A673 (cell line): ENCODE results near the gene ACSF3. TPM values are rescaled to one million over a fixed set of nuclear protein-coding genes. Genes with fewer than 3 reads are reported as not detected.

Experiments used
- BruUV-seq: library from RNA; stranded (reverse); fragments of 400-500 nt; replicated peaks from 2 replicates; lab custom pipeline; 2021; lab: Mats Ljungman, UMichigan
- CTCF ChIA-PET: fragments of 300-600 bp; sonication (Branson Sonifier 250); formaldehyde crosslinking; loops from one replicate; lab custom pipeline; 2022; ENCODE audit warnings: antibody characterized with exemption; lab: Charles Lee
- POLR2A ChIA-PET: fragments of 300-600 bp; sonication (Branson Sonifier 250); formaldehyde crosslinking; loops from one replicate; lab custom pipeline; 2022; ENCODE audit warnings: antibody characterized with exemption; ENCODE audit not compliant: low non-redundant PET; lab: Charles Lee
- DNase-seq: peaks from one replicate; pipeline ENCODE4 v3.0.0-alpha.2; 2015; ENCODE audit warnings: low spot score
- H3K27ac ChIP-seq: fragments of 200-600 bp; sonication (generic); 2 replicates; pipeline ENCODE4 v1.5.1; 2016; ENCODE audit warnings: mixed run types, low read depth, mild to moderate bottlenecking, mixed read lengths, antibody characterized with exemption, low read length; ENCODE audit not compliant: poor library complexity, severe bottlenecking
- H3K27me3 ChIP-seq: fragments of 200-600 bp; sonication (generic); replicated peaks from 2 replicates; pipeline ENCODE4 v1.6.1; 2017; ENCODE audit warnings: mixed run types, low read depth, mild to moderate bottlenecking, mixed read lengths, antibody characterized with exemption, low read length; ENCODE audit not compliant: insufficient read depth, poor library complexity
- H3K36me3 ChIP-seq: fragments of 200-600 bp; sonication (generic); 2 replicates; pipeline ENCODE4 v1.6.1; 2016; ENCODE audit warnings: mixed run types, mild to moderate bottlenecking, mixed read lengths, antibody characterized with exemption, low read length; ENCODE audit not compliant: insufficient read depth, poor library complexity, severe bottlenecking
- H3K4me1 ChIP-seq: fragments of 200-600 bp; sonication (generic); 2 replicates; pipeline ENCODE4 v1.6.1; 2017; ENCODE audit warnings: mixed run types, mild to moderate bottlenecking, mixed read lengths, antibody characterized with exemption, low read length; ENCODE audit not compliant: insufficient read depth, poor library complexity, severe bottlenecking
- H3K4me3 ChIP-seq: fragments of 200-600 bp; sonication (generic); 2 replicates; pipeline ENCODE4 v1.5.1; 2016; ENCODE audit warnings: low read depth, mixed run types, mild to moderate bottlenecking, mixed read lengths, low read length; ENCODE audit not compliant: poor library complexity, severe bottlenecking
- H3K9me3 ChIP-seq: fragments of 200-600 bp; sonication (generic); 2 replicates; pipeline ENCODE4 v1.6.1; 2016; ENCODE audit warnings: mixed run types, low read depth, mild to moderate bottlenecking, mixed read lengths, antibody characterized with exemption, low read length; ENCODE audit not compliant: poor library complexity, severe bottlenecking
- EZH2 ChIP-seq: fragments of 200-600 bp; sonication (generic); IDR thresholded peaks from 2 replicates; pipeline ENCODE4 v1.6.1; 2017; ENCODE audit warnings: borderline replicate concordance, low read depth, mild to moderate bottlenecking, mixed read lengths, antibody characterized with exemption, low read length; ENCODE audit not compliant: poor library complexity, severe bottlenecking
- intact Hi-C: fragments of 100-400 bp; cut with micrococcal nuclease; formaldehyde crosslinking; loops from one replicate; pipeline ENCODE4 v1.10.0; 2022; ENCODE audit not compliant: unreplicated experiment
- total RNA-seq: library from RNA; stranded (reverse); gene quantifications from 2 replicates; pipeline ENCODE4 v1.2.3, GENCODE V29; 2021
- TF ChIP-seq, protein P1 (sequence below): fragments of 300-800, 200-600 bp; sonication (generic); conservative IDR thresholded peaks from 2 replicates; pipeline ENCODE4 v1.5.1; 2017; ENCODE audit warnings: low read depth, mild to moderate bottlenecking, antibody characterized with exemption, low read length, moderate library complexity, mixed read lengths

ACSF3 gene
- total RNA-seq, 1 experiment from 2014 or later = 27.7 TPM

DNA sequence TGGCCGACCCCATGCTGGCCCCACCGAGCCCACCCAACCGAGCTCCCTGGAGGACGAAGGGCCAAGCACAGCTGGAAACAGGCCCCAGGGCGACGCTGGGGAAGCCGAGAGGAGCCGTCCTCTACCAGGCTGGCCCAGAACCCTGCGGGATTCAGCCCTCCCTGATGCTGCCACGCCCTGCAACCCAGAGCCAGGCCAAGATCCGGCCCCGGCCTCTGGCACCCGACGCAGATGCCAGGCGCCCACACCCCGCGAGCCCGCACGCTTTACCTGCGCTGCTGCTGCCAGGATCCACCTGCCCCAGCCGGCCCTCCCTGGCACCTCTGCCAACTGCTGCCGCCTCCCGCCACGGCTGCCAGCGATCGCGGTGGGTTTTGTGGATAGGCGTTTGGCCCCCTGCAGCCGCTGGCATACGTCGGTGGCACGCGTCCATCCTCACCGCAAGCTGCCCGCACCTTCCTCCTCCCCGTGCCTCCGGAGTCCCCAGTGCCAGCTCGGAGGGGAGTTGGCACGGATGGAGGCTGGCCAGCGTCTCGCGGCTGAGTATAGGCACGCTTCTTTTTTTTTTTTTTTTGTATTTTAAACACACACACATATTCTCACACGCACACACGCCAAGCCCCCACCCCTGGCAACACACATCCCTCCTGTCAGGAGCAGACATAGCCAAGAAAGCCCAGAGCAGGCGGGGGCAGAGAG is 41.3 kb upstream of the ACSF3 start:
- H3K9me3 ChIP-seq = no peaks in the 10 kb centered on the region
- CTCF ChIA-PET = no interaction called here
- peak overlapping the region; percentile 59 for H3K4me3 ChIP-seq
- TF ChIP-seq, protein P1, sequence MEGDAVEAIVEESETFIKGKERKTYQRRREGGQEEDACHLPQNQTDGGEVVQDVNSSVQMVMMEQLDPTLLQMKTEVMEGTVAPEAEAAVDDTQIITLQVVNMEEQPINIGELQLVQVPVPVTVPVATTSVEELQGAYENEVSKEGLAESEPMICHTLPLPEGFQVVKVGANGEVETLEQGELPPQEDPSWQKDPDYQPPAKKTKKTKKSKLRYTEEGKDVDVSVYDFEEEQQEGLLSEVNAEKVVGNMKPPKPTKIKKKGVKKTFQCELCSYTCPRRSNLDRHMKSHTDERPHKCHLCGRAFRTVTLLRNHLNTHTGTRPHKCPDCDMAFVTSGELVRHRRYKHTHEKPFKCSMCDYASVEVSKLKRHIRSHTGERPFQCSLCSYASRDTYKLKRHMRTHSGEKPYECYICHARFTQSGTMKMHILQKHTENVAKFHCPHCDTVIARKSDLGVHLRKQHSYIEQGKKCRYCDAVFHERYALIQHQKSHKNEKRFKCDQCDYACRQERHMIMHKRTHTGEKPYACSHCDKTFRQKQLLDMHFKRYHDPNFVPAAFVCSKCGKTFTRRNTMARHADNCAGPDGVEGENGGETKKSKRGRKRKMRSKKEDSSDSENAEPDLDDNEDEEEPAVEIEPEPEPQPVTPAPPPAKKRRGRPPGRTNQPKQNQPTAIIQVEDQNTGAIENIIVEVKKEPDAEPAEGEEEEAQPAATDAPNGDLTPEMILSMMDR = no peak
- no peak for TF ChIP-seq EZH2
- H3K27ac ChIP-seq = no peak overlapping the region
- H3K4me1 ChIP-seq = peaks cover 40% of the 10 kb centered on the region
- POLR2A ChIA-PET = no interaction called here
- DNase-seq = no peak
- H3K36me3 ChIP-seq = no peaks in the 10 kb centered on the region
- H3K27me3 ChIP-seq = no peaks in the 10 kb centered on the region
- no TSS peak for BruUV-seq
- intact Hi-C loops = no loop called here

DNA sequence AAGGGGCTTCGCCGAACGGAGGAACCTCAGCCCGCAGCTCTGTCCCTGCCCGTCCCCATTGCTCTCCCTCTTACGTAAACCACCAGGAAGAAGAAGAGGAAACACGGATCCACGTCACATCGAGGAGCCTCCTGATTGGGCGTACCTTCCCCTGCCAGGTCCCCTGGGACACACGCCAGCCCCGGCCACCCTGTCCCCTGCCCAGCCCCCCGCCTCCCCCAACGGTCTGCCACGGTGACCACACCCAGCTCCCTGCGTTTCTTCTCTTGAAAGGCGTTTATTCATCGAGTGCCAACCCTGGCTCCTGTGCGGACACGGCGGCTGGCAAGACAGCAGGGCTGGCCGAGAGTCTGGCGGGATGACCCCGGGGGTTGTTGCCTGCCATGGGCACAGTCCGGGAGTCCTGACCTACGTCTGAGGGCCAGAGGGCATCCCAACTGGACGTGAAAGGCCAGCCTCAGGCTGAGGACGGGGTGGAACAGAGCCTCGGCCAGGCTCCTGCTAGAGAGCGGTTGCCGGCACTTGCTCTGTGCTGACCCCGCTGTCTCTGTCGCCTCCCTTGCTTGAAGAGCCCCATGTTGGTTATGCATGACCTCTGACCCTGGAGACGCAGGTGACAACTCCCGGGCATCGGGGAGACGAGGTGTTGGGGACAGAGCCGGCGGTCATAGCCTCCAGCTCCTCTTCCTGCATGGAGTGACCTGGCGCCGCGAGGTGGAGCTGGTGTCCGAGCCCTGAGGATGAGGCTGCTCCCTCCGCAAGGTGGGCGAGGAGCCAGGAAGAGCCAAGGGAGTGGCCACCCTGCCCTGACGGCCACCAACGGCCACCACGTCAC is 40.5 kb upstream of the ACSF3 start:
- ChIA-PET CTCF (no interaction called here), POLR2A (no interaction called here)
- H3K4me3 ChIP-seq = peak overlapping the region; percentile 59
- TF ChIP-seq EZH2 = no peak
- TF ChIP-seq, protein P1 = no peak
- no peaks in the 10 kb centered on the region for H3K36me3 ChIP-seq
- H3K27ac ChIP-seq = no peak overlapping the region
- no peaks in the 10 kb centered on the region for H3K9me3 ChIP-seq
- peak; percentile 79 for DNase-seq
- peaks cover 40% of the 10 kb centered on the region for H3K4me1 ChIP-seq
- intact Hi-C loops = no loop called here
- no TSS peak for BruUV-seq
- no peaks in the 10 kb centered on the region for H3K27me3 ChIP-seq

DNA sequence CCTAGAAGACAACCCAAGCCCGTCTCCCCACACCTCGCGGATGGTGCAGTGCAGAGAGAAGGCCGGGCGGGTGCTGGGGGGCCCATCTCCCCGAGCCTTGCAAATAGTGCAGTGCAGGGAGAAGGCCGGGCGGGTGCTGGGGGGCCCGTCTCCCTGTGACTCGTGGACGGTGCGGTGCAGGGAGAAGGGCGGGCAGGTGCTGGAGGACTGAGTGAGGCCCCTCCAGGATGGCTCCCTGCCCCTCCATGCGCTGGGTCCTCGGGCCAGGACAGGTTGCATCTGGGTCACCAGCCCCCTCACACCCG is 40.0 kb upstream of the ACSF3 start:
- ChIA-PET POLR2A (no interaction called here), CTCF (no interaction called here)
- TF ChIP-seq, protein P1 = no peak
- no peak for TF ChIP-seq EZH2
- no TSS peak for BruUV-seq
- no peaks in the 10 kb centered on the region for H3K36me3 ChIP-seq
- no peak overlapping the region for H3K4me3 ChIP-seq
- H3K27ac ChIP-seq = no peak overlapping the region
- peaks cover 40% of the 10 kb centered on the region for H3K4me1 ChIP-seq
- DNase-seq = no peak
- H3K9me3 ChIP-seq = no peaks in the 10 kb centered on the region
- intact Hi-C loops = no loop called here
- no peaks in the 10 kb centered on the region for H3K27me3 ChIP-seq
